HepG2 (cell line): ENCODE measurements around the gene VWA3B. TPM values are rescaled to one million over a fixed set of nuclear protein-coding genes. Genes with fewer than 3 reads are reported as not detected.

Experiments
- ATAC-seq: fragments of 200-7000 bp; cut with Tn5 transposase; 3 replicates; pipeline ENCODE4 v1.9.1; 2020; ENCODE audit warnings: mild to moderate bottlenecking, moderate library complexity
- BruUV-seq: library from RNA; stranded (reverse); fragments of 400-500 nt; replicated peaks from 2 replicates; lab custom pipeline; 2021; lab: Mats Ljungman, UMichigan
- CTCF ChIA-PET: fragments of 300-600 bp; formaldehyde crosslinking; extraction: SDS; loops from one replicate; lab custom pipeline; 2021; ENCODE audit warnings: low total read pairs, inconsistent platforms, low intra/inter-chr PET ratio; lab: Yijun Ruan, JAX
- POLR2A ChIA-PET: fragments of 350-600 bp; sonication (Branson Sonifier 250); formaldehyde crosslinking; loops from one replicate; lab custom pipeline; 2020; ENCODE audit warnings: antibody characterized with exemption, inconsistent platforms; lab: Yijun Ruan, JAX
- DNase-seq: peaks from one replicate; pipeline ENCODE4 v3.0.0-alpha.2; 2015; ENCODE audit warnings: low spot score
- FAIRE-seq: peaks from 3 replicates; lab custom pipeline; 2011; peaks lifted over from hg19 to GRCh38; lab: Jason Lieb, UNC
- H2AFZ ChIP-seq: one replicate; pipeline ENCODE4 v1.6.1; 2011; ENCODE audit warnings: low read length, inconsistent platforms
- H3K27ac ChIP-seq: fragments of 300-600 bp; 3 replicates; pipeline ENCODE4 v1.8.0; 2011; ENCODE audit warnings: mixed run types, mild to moderate bottlenecking, mixed read lengths, low read length, inconsistent platforms; ENCODE audit not compliant: insufficient read depth; ENCODE audit errors: extremely low read length
- H3K27me3 ChIP-seq, 2 experiments: fragments of 200-600 bp in 1 of 2; 2 replicates in 1 of 2; 3 replicates in 1 of 2; pipeline versions ENCODE4 v1.6.0 to v1.8.0; 2011; ENCODE audit warnings: low read length in 2 of 2, mild to moderate bottlenecking in 2 of 2, moderate library complexity in 2 of 2, inconsistent platforms in 1 of 2; ENCODE audit not compliant: insufficient read depth in 2 of 2, control insufficient read depth in 1 of 2
- H3K36me3 ChIP-seq, 2 experiments: fragments of 200-600 bp in 1 of 2; replicated peaks in 1 of 2; 2 replicates in 1 of 2; 3 replicates in 1 of 2; pipeline versions ENCODE4 v1.5.1 to v1.8.0; 2011; ENCODE audit warnings: low read length in 2 of 2, inconsistent platforms in 1 of 2; ENCODE audit not compliant: insufficient read depth in 2 of 2, control insufficient read depth in 1 of 2
- H3K4me1 ChIP-seq: 2 replicates; pipeline ENCODE4 v1.5.1; 2012; ENCODE audit warnings: low read length, inconsistent platforms; ENCODE audit not compliant: insufficient read depth
- H3K4me2 ChIP-seq: 2 replicates; pipeline ENCODE4 v1.6.0; 2011; ENCODE audit warnings: low read depth, low read length, inconsistent platforms
- H3K4me3 ChIP-seq, 3 experiments: fragments of 200-600 bp in 1 of 3; sonication (generic), shearing (Covaris generic) in 1 of 3; replicated peaks in 1 of 3; 2 replicates each; pipeline ENCODE4 v1.5.1; 2011 to 2016; ENCODE audit warnings: low read length in 3 of 3, inconsistent platforms in 2 of 3, low read depth in 2 of 3, mild to moderate bottlenecking in 2 of 3, control low read depth in 1 of 3, mixed read lengths in 1 of 3; ENCODE audit not compliant: insufficient read depth in 1 of 3
- H3K79me2 ChIP-seq: one replicate; pipeline ENCODE4 v1.6.1; 2011; ENCODE audit warnings: low read length, inconsistent platforms; ENCODE audit not compliant: insufficient read depth
- H3K9ac ChIP-seq: 2 replicates; pipeline ENCODE4 v1.6.0; 2011; ENCODE audit warnings: mild to moderate bottlenecking, low read depth, low read length, inconsistent platforms; ENCODE audit not compliant: insufficient read depth
- H3K9me3 ChIP-seq: 2 replicates; pipeline ENCODE4 v1.5.1; 2012; ENCODE audit warnings: mild to moderate bottlenecking, low read length
- H4K20me1 ChIP-seq: 2 replicates; pipeline ENCODE4 v1.6.0; 2011; ENCODE audit warnings: inconsistent platforms, mild to moderate bottlenecking, low read length, moderate library complexity; ENCODE audit not compliant: insufficient read depth
- THAP11 ChIP-seq: IDR thresholded peaks from 2 replicates; pipeline ENCODE4 v1.6.1; 2016; ENCODE audit warnings: missing biosample characterization, missing genetic modification reagents
- ZNF883 ChIP-seq: sonication (generic); formaldehyde crosslinking; IDR thresholded peaks from 2 replicates; pipeline ENCODE4 v1.5.1; 2020; ENCODE audit warnings: mild to moderate bottlenecking, missing genetic modification reagents; ENCODE audit errors: not compliant biosample characterization
- WGBS: methylation state at CpG from one replicate; pipeline ENCODE4 v1.1.6; 2017; ENCODE audit warnings: low lambda C conversion rate; 5-methylcytosine and 5-hydroxymethylcytosine counted together
- in situ Hi-C: cut with HindIII; loops from 2 replicates; pipeline ENCODE4 v1.10.0; 2017; ENCODE audit warnings: low pct_unique_long_range_greater_than_20kb; ENCODE audit not compliant: extremely low pct_ligation_motif_present
- intact Hi-C: fragments of 100-400 bp; cut with micrococcal nuclease; formaldehyde crosslinking; loops from one replicate; pipeline ENCODE4 v1.10.0; 2022; ENCODE audit not compliant: unreplicated experiment
- polyA plus RNA-seq, 8 experiments: library from polyadenylated mRNA; depleted of rRNA in 3 of 8; stranded (reverse) in 7 of 8; unstranded in 1 of 8; fragments of >200 nt; fragmentation: Illumina TruSeq in 4 of 8; extraction: Trizol in 4 of 8; gene quantifications; 2 replicates each; pipeline versions ENCODE4 v1.2.1 to v1.2.3, GENCODE V29; 2011 to 2016; ENCODE audit warnings: low read depth in 4 of 8, missing spikeins in 1 of 8, mixed read lengths in 1 of 8; ENCODE audit not compliant: insufficient read depth in 1 of 8
- total RNA-seq, 5 experiments: library from RNA; depleted of rRNA; stranded (reverse); fragments of >200 nt; fragmentation: Illumina TruSeq; extraction: Trizol; gene quantifications; 2 replicates each; pipeline ENCODE4 v1.2.3, GENCODE V29; 2016; ENCODE audit warnings: low read depth in 1 of 5
- TF ChIP-seq, protein P1 (sequence below): sonication (generic); formaldehyde crosslinking; IDR thresholded peaks from 2 replicates; pipeline ENCODE4 v1.4.0; 2020; ENCODE audit warnings: missing genetic modification reagents
- TF ChIP-seq, protein P2 (sequence below): sonication (generic); formaldehyde crosslinking; IDR thresholded peaks from 2 replicates; pipeline ENCODE4 v1.5.0; 2020; ENCODE audit warnings: missing genetic modification reagents, mild to moderate bottlenecking, borderline replicate concordance
- TF ChIP-seq, protein P3 (sequence below): sonication (generic); formaldehyde crosslinking; IDR thresholded peaks from 2 replicates; pipeline ENCODE4 v1.5.1; 2020; ENCODE audit warnings: missing genetic modification reagents, mild to moderate bottlenecking, borderline replicate concordance

Gene VWA3B
- total and polyA plus RNA-seq, 2 of the 13 experiments (the other 11 are each of a cell fraction or from before 2014, with no cell fraction given), result not detected

DNA sequence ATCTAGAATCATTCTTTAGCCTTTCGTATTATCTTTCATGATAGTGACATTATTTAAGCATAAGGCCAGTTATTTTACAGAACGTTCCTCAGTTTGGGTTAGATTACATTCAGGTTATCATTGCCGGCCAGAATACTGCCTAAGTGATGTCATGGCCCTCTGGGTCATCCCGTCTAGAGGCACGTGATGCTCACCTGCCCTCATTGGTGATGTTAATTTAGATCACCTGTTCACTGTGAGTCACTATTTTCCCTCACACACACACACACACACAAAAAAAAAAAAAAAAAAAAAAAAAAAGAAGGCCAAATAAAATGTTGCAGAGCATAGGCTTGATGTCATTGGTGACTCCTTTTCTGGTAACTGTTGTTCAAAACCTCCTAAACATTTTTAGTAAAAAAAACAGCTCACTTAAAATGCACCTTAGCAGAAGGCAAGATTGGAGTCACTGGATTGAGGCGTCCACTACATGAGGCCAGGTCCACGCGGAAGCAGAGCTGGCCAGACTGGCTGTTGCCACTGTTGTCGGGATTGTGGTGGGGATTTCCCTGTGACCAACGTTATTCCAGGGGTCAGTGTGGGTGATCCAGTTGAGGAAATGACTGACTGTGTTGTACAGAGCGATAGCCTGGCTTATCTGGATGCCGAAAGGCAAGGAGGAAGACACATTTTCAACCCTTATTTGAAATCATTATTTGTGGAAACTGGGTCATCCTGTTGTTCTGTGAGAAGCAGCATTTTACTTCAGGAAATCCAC is 207.1 kb downstream of the VWA3B start:
- Histone ChIP-seq H3K36me3 (no peaks in the 10 kb centered on the region), H3K9ac (no peak overlapping the region), H3K9me3 (peaks cover 6% of the 10 kb centered on the region; the same call in 1 of the 2 replicates), H3K4me2 (no peak overlapping the region), H3K27ac (no peak overlapping the region), H3K27me3 (peaks cover 8 to 14% of the 10 kb centered on the region in 2 experiments), H3K4me3 (no peak overlapping the region), H2AFZ (no peak overlapping the region), H4K20me1 (no peaks in the 10 kb centered on the region), H3K4me1 (peaks cover 25% of the 10 kb centered on the region), H3K79me2 (no peaks in the 10 kb centered on the region)
- ChIA-PET CTCF (no interaction called here), POLR2A (no interaction called here)
- WGBS, result 50% methylated on average over 12 of the region's 12 CpGs
- FAIRE-seq (no peak), DNase-seq (no peak), ATAC-seq (no peak)
- BruUV-seq, result no TSS peak
- TF ChIP-seq, protein P1, sequence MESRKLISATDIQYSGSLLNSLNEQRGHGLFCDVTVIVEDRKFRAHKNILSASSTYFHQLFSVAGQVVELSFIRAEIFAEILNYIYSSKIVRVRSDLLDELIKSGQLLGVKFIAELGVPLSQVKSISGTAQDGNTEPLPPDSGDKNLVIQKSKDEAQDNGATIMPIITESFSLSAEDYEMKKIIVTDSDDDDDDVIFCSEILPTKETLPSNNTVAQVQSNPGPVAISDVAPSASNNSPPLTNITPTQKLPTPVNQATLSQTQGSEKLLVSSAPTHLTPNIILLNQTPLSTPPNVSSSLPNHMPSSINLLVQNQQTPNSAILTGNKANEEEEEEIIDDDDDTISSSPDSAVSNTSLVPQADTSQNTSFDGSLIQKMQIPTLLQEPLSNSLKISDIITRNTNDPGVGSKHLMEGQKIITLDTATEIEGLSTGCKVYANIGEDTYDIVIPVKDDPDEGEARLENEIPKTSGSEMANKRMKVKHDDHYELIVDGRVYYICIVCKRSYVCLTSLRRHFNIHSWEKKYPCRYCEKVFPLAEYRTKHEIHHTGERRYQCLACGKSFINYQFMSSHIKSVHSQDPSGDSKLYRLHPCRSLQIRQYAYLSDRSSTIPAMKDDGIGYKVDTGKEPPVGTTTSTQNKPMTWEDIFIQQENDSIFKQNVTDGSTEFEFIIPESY, result peak; percentile 26; the same call in 1 of the 2 replicates
- TF ChIP-seq THAP11 (CRISPR knock-in tag), result no peak
- TF ChIP-seq, protein P2, sequence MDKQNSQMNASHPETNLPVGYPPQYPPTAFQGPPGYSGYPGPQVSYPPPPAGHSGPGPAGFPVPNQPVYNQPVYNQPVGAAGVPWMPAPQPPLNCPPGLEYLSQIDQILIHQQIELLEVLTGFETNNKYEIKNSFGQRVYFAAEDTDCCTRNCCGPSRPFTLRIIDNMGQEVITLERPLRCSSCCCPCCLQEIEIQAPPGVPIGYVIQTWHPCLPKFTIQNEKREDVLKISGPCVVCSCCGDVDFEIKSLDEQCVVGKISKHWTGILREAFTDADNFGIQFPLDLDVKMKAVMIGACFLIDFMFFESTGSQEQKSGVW, result no peak
- intact Hi-C loops (loop anchor here (2.0 kb wide), 1 partner anchor 91 kb away; no protein-coding TSS in a partner anchor), in situ Hi-C loops (no loop called here)

DNA sequence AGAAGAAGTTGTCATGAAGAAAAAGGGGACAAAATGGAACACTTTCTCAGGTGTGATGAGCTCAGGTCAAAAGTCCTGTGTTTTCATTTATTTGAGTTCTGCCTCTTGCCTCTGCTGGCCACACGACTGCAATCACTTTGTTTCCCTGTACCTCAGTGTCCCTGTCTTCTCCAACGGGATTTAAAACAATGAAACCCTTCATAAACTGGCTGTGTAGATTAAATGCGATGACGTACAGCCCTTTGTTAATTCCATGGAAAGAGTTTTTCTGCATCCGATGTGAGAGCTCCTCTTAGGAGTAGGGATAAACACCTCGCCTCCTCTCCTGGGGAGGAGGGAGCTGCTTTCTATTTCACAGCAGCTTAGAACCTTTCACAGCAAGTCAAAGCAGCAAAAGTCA is 207.7 kb downstream of the VWA3B start:
- no TSS peak for BruUV-seq
- Histone ChIP-seq H3K79me2 (no peaks in the 10 kb centered on the region), H4K20me1 (no peaks in the 10 kb centered on the region), H3K27ac (no peak overlapping the region), H3K9me3 (peaks cover 6% of the 10 kb centered on the region; the same call in 1 of the 2 replicates), H3K36me3 (no peaks in the 10 kb centered on the region), H3K4me2 (peak overlapping the region; percentile 57), H3K27me3 (peaks cover 10 to 20% of the 10 kb centered on the region in 2 experiments), H2AFZ (no peak overlapping the region), H3K4me3 (0 out of 6 replicates have a peak overlapping the region, but pooled peaks of 2 of the 3 experiments have one; percentile 1 to 23), H3K4me1 (peaks cover 25% of the 10 kb centered on the region), H3K9ac (no peak overlapping the region)
- FAIRE-seq (no peak), ATAC-seq (no peak), DNase-seq (no peak)
- ChIA-PET POLR2A (no interaction called here), CTCF (no interaction called here)
- in situ Hi-C loops, result no loop called here
- intact Hi-C loops, result loop anchor here (2.0 kb wide), 1 partner anchor 90 kb away; no protein-coding TSS in a partner anchor
- 9% methylated on average over 6 of the region's 6 CpGs for WGBS
- TF ChIP-seq ZNF883 (CRISPR knock-in tag), result no peak
- TF ChIP-seq, protein P3, sequence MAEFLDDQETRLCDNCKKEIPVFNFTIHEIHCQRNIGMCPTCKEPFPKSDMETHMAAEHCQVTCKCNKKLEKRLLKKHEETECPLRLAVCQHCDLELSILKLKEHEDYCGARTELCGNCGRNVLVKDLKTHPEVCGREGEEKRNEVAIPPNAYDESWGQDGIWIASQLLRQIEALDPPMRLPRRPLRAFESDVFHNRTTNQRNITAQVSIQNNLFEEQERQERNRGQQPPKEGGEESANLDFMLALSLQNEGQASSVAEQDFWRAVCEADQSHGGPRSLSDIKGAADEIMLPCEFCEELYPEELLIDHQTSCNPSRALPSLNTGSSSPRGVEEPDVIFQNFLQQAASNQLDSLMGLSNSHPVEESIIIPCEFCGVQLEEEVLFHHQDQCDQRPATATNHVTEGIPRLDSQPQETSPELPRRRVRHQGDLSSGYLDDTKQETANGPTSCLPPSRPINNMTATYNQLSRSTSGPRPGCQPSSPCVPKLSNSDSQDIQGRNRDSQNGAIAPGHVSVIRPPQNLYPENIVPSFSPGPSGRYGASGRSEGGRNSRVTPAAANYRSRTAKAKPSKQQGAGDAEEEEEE, result no peak
